Esophagus squamous epithelium (tissue), 4 donors: ENCODE measurements around the gene LMOD3.

Source experiments
- CTCF ChIP-seq, 6 experiments: fragments of 450-650 bp in 4 of 6; fragments of 200-600 bp in 2 of 6; sonication (generic) in 2 of 6; IDR thresholded peaks; one replicate each; pipeline ENCODE4 v1.5.1; 2016 to 2019; ENCODE audit warnings: antibody characterized with exemption in 6 of 6, mild to moderate bottlenecking in 4 of 6, moderate library complexity in 4 of 6
- POLR2A ChIP-seq, 4 donors: fragments of 450-650 bp; IDR thresholded peaks; one replicate each; pipeline ENCODE4 v1.6.1; 2017; ENCODE audit warnings: antibody characterized with exemption in 4 of 4, mild to moderate bottlenecking in 4 of 4, moderate library complexity in 3 of 4

DNA sequence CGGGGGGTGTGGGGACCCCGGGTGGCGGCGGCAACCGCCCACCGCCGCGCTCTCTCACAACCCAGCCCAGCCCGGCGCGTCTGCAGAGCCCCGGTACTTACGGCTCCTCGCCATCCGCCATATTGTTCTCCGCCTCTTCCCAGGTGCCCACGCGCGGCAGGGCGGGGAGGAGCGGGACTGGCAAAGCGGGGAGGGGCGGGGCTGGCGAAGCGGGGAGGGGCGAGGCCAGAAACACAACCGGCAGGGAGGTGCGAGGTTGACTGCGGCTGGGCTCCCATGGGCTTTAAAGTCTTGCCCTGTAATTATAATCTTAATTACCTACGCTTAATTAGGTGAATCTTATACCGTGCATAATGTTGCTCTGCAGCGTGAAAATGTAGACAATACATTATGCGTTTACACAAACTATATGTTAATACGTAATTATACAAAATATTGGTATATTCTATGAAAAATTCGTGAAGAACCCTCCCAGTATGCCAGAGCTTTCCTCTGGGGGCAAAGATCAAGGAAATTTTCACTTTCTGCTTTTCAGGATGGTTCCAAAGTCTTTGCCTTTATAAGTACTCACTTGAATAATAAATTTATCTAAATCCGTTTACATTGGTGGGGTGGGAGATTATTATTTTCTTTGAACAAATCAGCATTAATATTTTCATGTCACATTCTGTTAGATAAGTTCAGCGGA is 42.0 kb downstream of the LMOD3 start, which contains the start of gene UBA3:
- TF ChIP-seq CTCF (IDR thresholded peaks at IDR 0.05) (no peak), POLR2A (IDR thresholded peaks at IDR 0.05) (peak in 1 of 4 donors; percentile 66)
